HEK293 (cell line): ENCODE data around the gene CACNA1C.

ENCODE experiments used
- ATF2 ChIP-seq: fragments of 450-650 bp; formaldehyde crosslinking; IDR thresholded peaks from 2 replicates; pipeline ENCODE4 v1.5.1; 2016; ENCODE audit warnings: missing biosample characterization, missing genetic modification characterization, low read depth
- ELK4 ChIP-seq: IDR thresholded peaks from 2 replicates; pipeline ENCODE4 v1.6.1; 2011; ENCODE audit warnings: mild to moderate bottlenecking, low read depth, low read length, borderline replicate concordance
- GLIS2 ChIP-seq: fragments of 450-650 bp; formaldehyde crosslinking; IDR thresholded peaks from 2 replicates; pipeline ENCODE4 v1.5.1; 2016; ENCODE audit warnings: missing biosample characterization, missing genetic modification characterization
- KLF16 ChIP-seq: fragments of 450-650 bp; formaldehyde crosslinking; IDR thresholded peaks from 2 replicates; pipeline ENCODE4 v1.5.1; 2017; ENCODE audit warnings: missing biosample characterization, missing genetic modification characterization
- PBX3 ChIP-seq: sonication (generic); formaldehyde crosslinking; IDR thresholded peaks from 2 replicates; pipeline ENCODE4 v1.8.1; 2022; ENCODE audit warnings: mild to moderate bottlenecking, moderate library complexity, missing genetic modification reagents
- SALL2 ChIP-seq: fragments of 450-650 bp; formaldehyde crosslinking; IDR thresholded peaks from 2 replicates; pipeline ENCODE4 v1.5.0; 2017; ENCODE audit warnings: missing biosample characterization, mild to moderate bottlenecking, missing genetic modification characterization, borderline replicate concordance
- SP2 ChIP-seq: fragments of 450-650 bp; formaldehyde crosslinking; IDR thresholded peaks from 2 replicates; pipeline ENCODE4 v1.5.1; 2016; ENCODE audit warnings: missing biosample characterization, missing genetic modification characterization
- TSHZ1 ChIP-seq: fragments of 450-650 bp; formaldehyde crosslinking; IDR thresholded peaks from 2 replicates; pipeline ENCODE4 v1.5.1; 2016; ENCODE audit warnings: missing biosample characterization, missing genetic modification characterization, borderline replicate concordance
- ZBTB17 ChIP-seq: fragments of 450-650 bp; formaldehyde crosslinking; IDR thresholded peaks from 2 replicates; pipeline ENCODE4 v1.5.1; 2016; ENCODE audit warnings: missing biosample characterization, missing genetic modification characterization
- ZBTB44 ChIP-seq: fragments of 450-650 bp; IDR thresholded peaks from 2 replicates; pipeline ENCODE4 v1.5.1; 2018; ENCODE audit warnings: missing biosample characterization, mild to moderate bottlenecking, missing genetic modification characterization
- ZNF114 ChIP-seq: fragments of 450-650 bp; formaldehyde crosslinking; IDR thresholded peaks from 2 replicates; pipeline ENCODE4 v1.5.0; 2017; ENCODE audit warnings: missing biosample characterization, missing genetic modification characterization
- ZNF146 ChIP-seq: fragments of 450-650 bp; formaldehyde crosslinking; IDR thresholded peaks from 2 replicates; pipeline ENCODE4 v1.5.1; 2016; ENCODE audit warnings: missing biosample characterization, missing genetic modification characterization
- ZNF211 ChIP-seq: fragments of 450-650 bp; formaldehyde crosslinking; IDR thresholded peaks from 2 replicates; pipeline ENCODE4 v1.5.1; 2016; ENCODE audit warnings: low read depth, missing biosample characterization, missing genetic modification characterization
- ZNF280D ChIP-seq: fragments of 450-650 bp; formaldehyde crosslinking; IDR thresholded peaks from 2 replicates; pipeline ENCODE4 v1.5.1; 2016; ENCODE audit warnings: missing biosample characterization, missing genetic modification characterization
- ZNF302 ChIP-seq: fragments of 450-650 bp; formaldehyde crosslinking; IDR thresholded peaks from 2 replicates; pipeline ENCODE4 v1.5.1; 2016; ENCODE audit warnings: missing biosample characterization, missing genetic modification characterization, low read depth
- ZNF335 ChIP-seq: fragments of 450-650 bp; formaldehyde crosslinking; conservative IDR thresholded peaks from 2 replicates; pipeline ENCODE4 v1.5.1; 2016; ENCODE audit warnings: missing biosample characterization, missing genetic modification characterization
- ZNF341 ChIP-seq: fragments of 450-650 bp; formaldehyde crosslinking; IDR thresholded peaks from 2 replicates; pipeline ENCODE4; 2016; ENCODE audit warnings: low read depth, missing biosample characterization, missing genetic modification characterization
- ZNF501 ChIP-seq: fragments of 450-650 bp; formaldehyde crosslinking; IDR thresholded peaks from 2 replicates; pipeline ENCODE4 v1.5.1; 2016; ENCODE audit warnings: missing biosample characterization, missing genetic modification characterization
- ZNF521 ChIP-seq: fragments of 450-650 bp; formaldehyde crosslinking; IDR thresholded peaks from 2 replicates; pipeline ENCODE4 v1.5.1; 2017; ENCODE audit warnings: missing biosample characterization, mild to moderate bottlenecking, missing genetic modification characterization
- ZNF549 ChIP-seq: fragments of 450-650 bp; IDR thresholded peaks from 2 replicates; pipeline ENCODE4 v1.5.1; 2018; ENCODE audit warnings: missing biosample characterization, missing genetic modification characterization, mild to moderate bottlenecking, inconsistent platforms, moderate library complexity
- ZNF621 ChIP-seq: fragments of 450-650 bp; formaldehyde crosslinking; IDR thresholded peaks from 2 replicates; pipeline ENCODE4 v1.5.1; 2017; ENCODE audit warnings: missing biosample characterization, missing genetic modification characterization
- ZNF664 ChIP-seq: fragments of 450-650 bp; formaldehyde crosslinking; IDR thresholded peaks from 2 replicates; pipeline ENCODE4 v1.5.1; 2016; ENCODE audit warnings: missing biosample characterization, missing genetic modification characterization
- ZNF707 ChIP-seq: fragments of 450-650 bp; formaldehyde crosslinking; IDR thresholded peaks from 2 replicates; pipeline ENCODE4 v1.5.1; 2016; ENCODE audit warnings: missing biosample characterization, missing genetic modification characterization
- ZNF843 ChIP-seq: fragments of 450-650 bp; formaldehyde crosslinking; IDR thresholded peaks from 2 replicates; pipeline ENCODE4 v1.5.1; 2016; ENCODE audit warnings: missing biosample characterization, missing genetic modification characterization
- ZSCAN5A ChIP-seq: fragments of 450-650 bp; formaldehyde crosslinking; IDR thresholded peaks from 2 replicates; pipeline ENCODE4 v1.5.1; 2016; ENCODE audit warnings: missing biosample characterization, missing genetic modification characterization

Gene CACNA1C

GRCh38 chr12:2004113-2004929 is 48.5 kb upstream of the CACNA1C start, which contains the start of gene DCP1B (continued):
- peak; percentile 70; the same call in 1 of the 2 replicates for TF ChIP-seq ZBTB44 (tag by site-specific recombination)
- TF ChIP-seq ZNF302 (tag by site-specific recombination), result no peak
- TF ChIP-seq GLIS2 (tag by site-specific recombination), result peak; percentile 98
- TF ChIP-seq ZNF341 (tag by site-specific recombination), result peak; percentile 53; the same call in 1 of the 2 replicates
- no peak for TF ChIP-seq SALL2 (tag by site-specific recombination)
- no peak for TF ChIP-seq ATF2 (tag by site-specific recombination)
- no peak for TF ChIP-seq ZNF114
- TF ChIP-seq ZNF664, result no peak
- no peak for TF ChIP-seq ZNF621 (tag by site-specific recombination)
- 0 out of 2 replicates have a peak, but pooled peaks have one; percentile 43 for TF ChIP-seq ZSCAN5A (tag by site-specific recombination)
- peak; percentile 96 for TF ChIP-seq KLF16 (tag by site-specific recombination)
- no peak for TF ChIP-seq ZNF549
- TF ChIP-seq SP2 (tag by site-specific recombination), result peak; percentile 69
- TF ChIP-seq ZNF280D (tag by site-specific recombination), result peak; percentile 51; the same call in 1 of the 2 replicates
- TF ChIP-seq ZNF335, result peak; percentile 97
- TF ChIP-seq ZNF146, result no peak; the same call in 1 of the 2 replicates
- TF ChIP-seq ZNF211 (tag by site-specific recombination), result peak; percentile 90
- TF ChIP-seq ZNF843 (tag by site-specific recombination), result peak; percentile 78
- TF ChIP-seq TSHZ1 (tag by site-specific recombination), result peak; percentile 19; the same call in 1 of the 2 replicates
- TF ChIP-seq ZNF707 (tag by site-specific recombination), result no peak; the same call in 1 of the 2 replicates
- no peak for TF ChIP-seq ELK4
- TF ChIP-seq PBX3 (CRISPR knock-in tag), result peak; percentile 92
- TF ChIP-seq ZNF501, result peak; percentile 98
- peak; percentile 100 for TF ChIP-seq ZBTB17 (tag by site-specific recombination)
- no peak for TF ChIP-seq ZNF521 (tag by site-specific recombination)
